Lower leg skin (tissue), 3 donors: ENCODE results near the gene FUT1.

ENCODE experiments used
- CTCF ChIP-seq, 3 donors: fragments of 450-650 bp; IDR thresholded peaks; one replicate each; pipeline ENCODE4 v1.5.1; 2016; ENCODE audit warnings: antibody characterized with exemption in 3 of 3, mild to moderate bottlenecking in 3 of 3, moderate library complexity in 2 of 3
- POLR2A ChIP-seq, 2 donors: fragments of 450-650 bp; IDR thresholded peaks; one replicate each; pipeline ENCODE4 v1.6.1; 2016 to 2017; ENCODE audit warnings: antibody characterized with exemption in 2 of 2, mild to moderate bottlenecking in 1 of 2, moderate library complexity in 1 of 2

GRCh38 chr19:48757089-48757675 lies 4.7 kb upstream of the FUT1 start:
- no peak for TF ChIP-seq POLR2A (IDR thresholded peaks at IDR 0.05)
- no peak for TF ChIP-seq CTCF (IDR thresholded peaks at IDR 0.05)
